H9 (cell line): ENCODE data around the gene POR. TPM values are rescaled to one million over a fixed set of nuclear protein-coding genes. Genes with fewer than 3 reads are reported as not detected.
A peak's percentile ranks its signal among the peaks of the same experiment; 100 is the strongest.

ENCODE experiments used
- DNase-seq: peaks from one replicate; pipeline ENCODE4 v3.0.0-alpha.2; 2017
- H2AFZ ChIP-seq: one replicate; pipeline ENCODE4 v1.6.1; 2013; ENCODE audit warnings: mild to moderate bottlenecking, low read length, control low read depth, moderate library complexity
- H2AK5ac ChIP-seq: 2 replicates; pipeline ENCODE4 v1.6.1; 2013; ENCODE audit warnings: low read length, control low read depth, mixed read lengths; ENCODE audit not compliant: insufficient read length
- H2BK120ac ChIP-seq: one replicate; pipeline ENCODE4 v1.6.1; 2013; ENCODE audit warnings: low read depth, mild to moderate bottlenecking, low read length, control low read depth, inconsistent platforms; ENCODE audit not compliant: poor library complexity, severe bottlenecking
- H2BK12ac ChIP-seq: 2 replicates; pipeline ENCODE4 v1.6.1; 2013; ENCODE audit warnings: low read length, control low read depth, mixed read lengths, low read depth; ENCODE audit not compliant: insufficient read length
- H2BK15ac ChIP-seq: 2 replicates; pipeline ENCODE4 v1.6.1; 2013; ENCODE audit warnings: low read depth, low read length, control low read depth
- H2BK20ac ChIP-seq: one replicate; pipeline ENCODE4 v1.6.1; 2013; ENCODE audit warnings: low read depth, mild to moderate bottlenecking, low read length, control low read depth, inconsistent platforms; ENCODE audit not compliant: poor library complexity, severe bottlenecking
- H2BK5ac ChIP-seq: 2 replicates; pipeline ENCODE4 v1.6.1; 2013; ENCODE audit warnings: low read length, control low read depth, mixed read lengths; ENCODE audit not compliant: insufficient read length
- H3K14ac ChIP-seq: 2 replicates; pipeline ENCODE4 v1.6.1; 2013; ENCODE audit warnings: low read length, control low read depth; ENCODE audit not compliant: insufficient read depth
- H3K18ac ChIP-seq: 2 replicates; pipeline ENCODE4 v1.6.1; 2013; ENCODE audit warnings: low read depth, mild to moderate bottlenecking, mixed read lengths, low read length, control low read depth; ENCODE audit not compliant: insufficient read length
- H3K23ac ChIP-seq: 2 replicates; pipeline ENCODE4 v1.6.1; 2013; ENCODE audit warnings: low read length, control low read depth, mixed read lengths, low read depth; ENCODE audit not compliant: insufficient read length
- H3K23me2 ChIP-seq: 2 replicates; pipeline ENCODE4 v1.6.1; 2013; ENCODE audit warnings: low read depth, mild to moderate bottlenecking, mixed read lengths, low read length, control low read depth; ENCODE audit not compliant: insufficient read length, poor library complexity, severe bottlenecking
- H3K27ac ChIP-seq: 2 replicates; pipeline ENCODE4 v1.5.1; 2013; ENCODE audit warnings: low read length, control low read depth, mixed read lengths, low read depth; ENCODE audit not compliant: insufficient read length
- H3K27me3 ChIP-seq: 2 replicates; pipeline ENCODE4 v1.6.1; 2013; ENCODE audit warnings: low read length, control low read depth, inconsistent platforms; ENCODE audit not compliant: insufficient read depth
- H3K4ac ChIP-seq: 2 replicates; pipeline ENCODE4 v1.6.1; 2013; ENCODE audit warnings: low read depth, mild to moderate bottlenecking, control low read depth, inconsistent platforms, low read length, moderate library complexity
- H3K4me1 ChIP-seq: 2 replicates; pipeline ENCODE4 v1.6.1; 2013; ENCODE audit warnings: low read length, control low read depth, inconsistent platforms; ENCODE audit not compliant: insufficient read depth
- H3K4me2 ChIP-seq: 2 replicates; pipeline ENCODE4 v1.6.1; 2013; ENCODE audit warnings: low read length, control low read depth, mixed read lengths; ENCODE audit not compliant: insufficient read length, insufficient read depth
- H3K56ac ChIP-seq: 2 replicates; pipeline ENCODE4 v1.6.1; 2013; ENCODE audit warnings: low read depth, mild to moderate bottlenecking, mixed read lengths, low read length, control low read depth; ENCODE audit not compliant: insufficient read length
- H3K79me1 ChIP-seq: 2 replicates; pipeline ENCODE4 v1.6.1; 2013; ENCODE audit warnings: low read depth, mild to moderate bottlenecking, moderate library complexity, low read length, control low read depth, inconsistent platforms; ENCODE audit not compliant: insufficient read depth, poor library complexity, severe bottlenecking
- H3K79me2 ChIP-seq: 2 replicates; pipeline ENCODE4 v1.6.1; 2013; ENCODE audit warnings: low read length, control low read depth, inconsistent platforms; ENCODE audit not compliant: insufficient read depth
- H3K9ac ChIP-seq: 2 replicates; pipeline ENCODE4 v1.6.1; 2013; ENCODE audit warnings: low read length, control low read depth, mixed read lengths; ENCODE audit not compliant: insufficient read length; ENCODE audit errors: extremely low read depth
- H3K9me3 ChIP-seq: one replicate; pipeline ENCODE4 v1.6.1; 2013; ENCODE audit warnings: low read depth, low read length, inconsistent platforms; ENCODE audit not compliant: control insufficient read depth
- H3T11ph ChIP-seq: one replicate; pipeline ENCODE4 v1.6.1; 2013; ENCODE audit warnings: mild to moderate bottlenecking, low read length, control low read depth, inconsistent platforms
- H4K20me1 ChIP-seq: one replicate; pipeline ENCODE4 v1.6.1; 2013; ENCODE audit not compliant: control insufficient read depth, insufficient read length, insufficient read depth
- H4K5ac ChIP-seq: 2 replicates; pipeline ENCODE4 v1.6.1; 2013; ENCODE audit warnings: low read depth, mild to moderate bottlenecking, mixed read lengths, low read length, control low read depth; ENCODE audit not compliant: insufficient read length
- H4K8ac ChIP-seq: replicated peaks from 2 replicates; pipeline ENCODE4 v1.6.1; 2013; ENCODE audit warnings: low read length, control low read depth, mixed read lengths, low read depth; ENCODE audit not compliant: insufficient read length
- H4K91ac ChIP-seq: 2 replicates; pipeline ENCODE4 v1.6.1; 2013; ENCODE audit warnings: low read depth, mild to moderate bottlenecking, moderate library complexity, mixed read lengths, low read length, control low read depth; ENCODE audit not compliant: insufficient read length
- H3K27ac Mint-ChIP-seq, 3 experiments: 2 replicates in 2 of 3; 3 replicates in 1 of 3; pipeline ENCODE4 v1.8.0; 2020 to 2021; ENCODE audit warnings: mixed read lengths in 3 of 3, mild to moderate bottlenecking in 1 of 3, moderate library complexity in 1 of 3
- H3K27me3 Mint-ChIP-seq: 2 replicates; pipeline ENCODE4 v1.8.0; 2021; ENCODE audit warnings: low read depth, mild to moderate bottlenecking, moderate library complexity, mixed read lengths
- H3K36me3 Mint-ChIP-seq, 3 experiments: 2 replicates in 2 of 3; 3 replicates in 1 of 3; pipeline ENCODE4 v1.8.0; 2020 to 2021; ENCODE audit warnings: low read depth in 3 of 3, mixed read lengths in 3 of 3; ENCODE audit not compliant: insufficient read depth in 1 of 3
- H3K4me1 Mint-ChIP-seq, 2 experiments: 2 replicates each; pipeline ENCODE4 v1.8.0; 2020; ENCODE audit warnings: mixed read lengths in 2 of 2
- H3K4me3 Mint-ChIP-seq, 2 experiments: 2 replicates in 1 of 2; 3 replicates in 1 of 2; pipeline ENCODE4 v1.8.0; 2020 to 2021; ENCODE audit warnings: mild to moderate bottlenecking in 2 of 2, mixed read lengths in 2 of 2, moderate library complexity in 1 of 2
- H3K9me3 Mint-ChIP-seq, 2 experiments: 2 replicates in 1 of 2; 3 replicates in 1 of 2; pipeline ENCODE4 v1.8.0; 2020; ENCODE audit warnings: mild to moderate bottlenecking in 2 of 2, mixed read lengths in 2 of 2, moderate library complexity in 1 of 2
- WGBS: extraction: QIAGEN DNeasy Blood & Tissue Kit; methylation state at CpG from one replicate; pipeline ENCODE4 v1.1.7; 2013; ENCODE audit warnings: missing lambda C conversion rate, low lambda C conversion rate, mixed read lengths; ENCODE audit not compliant: insufficient read length; ENCODE audit errors: extremely low coverage; 5-methylcytosine and 5-hydroxymethylcytosine counted together
- total RNA-seq: library from RNA; stranded (reverse); gene quantifications from 2 replicates; pipeline ENCODE4 v1.2.1, GENCODE V29; 2021
- TF ChIP-seq, protein P1 (sequence below): fragments of 200-600 bp; sonication (generic); conservative IDR thresholded peaks from 3 replicates; pipeline ENCODE4 v1.8.0; 2021; ENCODE audit warnings: antibody characterized with exemption, mild to moderate bottlenecking

Gene POR
- total RNA-seq, 1 experiment from 2014 or later: 128 TPM

DNA sequence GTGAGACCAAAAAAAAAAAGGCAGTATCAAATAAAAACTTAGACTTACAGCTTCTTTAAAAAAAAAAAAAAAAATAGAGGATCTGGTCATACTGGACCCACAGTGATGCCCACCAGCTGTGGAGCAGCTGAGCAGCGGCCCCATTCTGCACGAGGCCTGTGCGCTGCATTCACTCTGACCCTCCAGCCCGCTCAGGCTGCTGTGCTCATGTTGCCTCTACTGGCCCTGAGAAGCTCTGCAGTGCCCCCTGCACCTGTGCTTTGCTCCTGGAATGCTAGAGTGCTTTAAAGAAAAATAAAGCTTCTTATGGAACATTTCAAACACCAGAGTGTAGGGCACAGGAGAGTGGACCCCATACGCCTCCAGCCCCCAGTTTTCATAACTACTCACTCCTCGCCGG, 46.3 kb downstream of the POR start:
- Histone ChIP-seq H3K23me2 (no peaks in the 10 kb centered on the region), H3K23ac (no peak overlapping the region), H2BK120ac (no peak overlapping the region), H4K8ac (no peak overlapping the region), H3K27ac (no peak overlapping the region), H3K79me1 (no peaks in the 10 kb centered on the region), H2AK5ac (no peak overlapping the region), H4K91ac (no peak overlapping the region), H3K18ac (no peak overlapping the region), H3K14ac (no peak overlapping the region), H4K5ac (no peak overlapping the region), H2BK5ac (no peak overlapping the region), H2BK12ac (no peak overlapping the region), H3K79me2 (no peaks in the 10 kb centered on the region), H3T11ph (no peak overlapping the region), H2BK20ac (no peak overlapping the region), H3K4me2 (no peak overlapping the region), H3K56ac (no peak overlapping the region), H2BK15ac (no peak overlapping the region), H3K4ac (no peak overlapping the region), H3K9me3 (no peaks in the 10 kb centered on the region), H3K9ac (no peak overlapping the region), H2AFZ (no peak overlapping the region), H4K20me1 (no peaks in the 10 kb centered on the region), H3K4me1 (no peaks in the 10 kb centered on the region), H3K27me3 (no peaks in the 10 kb centered on the region)
- peaks cover 17 to 47% (median 44%) of the 10 kb centered on the region in 3 experiments; a peak in 6 of 7 replicates for H3K36me3 Mint-ChIP-seq
- no peak overlapping the region for H3K4me3 Mint-ChIP-seq
- H3K27ac Mint-ChIP-seq: peak overlapping the region in 1 of 3 experiments; percentile 58; a peak in 2 of 7 replicates
- no CpG with 5 or more reads among the region's 7 CpGs for WGBS
- peaks cover 16% of the 10 kb centered on the region in 2 experiments for H3K4me1 Mint-ChIP-seq
- DNase-seq: no peak
- TF ChIP-seq, protein P1, sequence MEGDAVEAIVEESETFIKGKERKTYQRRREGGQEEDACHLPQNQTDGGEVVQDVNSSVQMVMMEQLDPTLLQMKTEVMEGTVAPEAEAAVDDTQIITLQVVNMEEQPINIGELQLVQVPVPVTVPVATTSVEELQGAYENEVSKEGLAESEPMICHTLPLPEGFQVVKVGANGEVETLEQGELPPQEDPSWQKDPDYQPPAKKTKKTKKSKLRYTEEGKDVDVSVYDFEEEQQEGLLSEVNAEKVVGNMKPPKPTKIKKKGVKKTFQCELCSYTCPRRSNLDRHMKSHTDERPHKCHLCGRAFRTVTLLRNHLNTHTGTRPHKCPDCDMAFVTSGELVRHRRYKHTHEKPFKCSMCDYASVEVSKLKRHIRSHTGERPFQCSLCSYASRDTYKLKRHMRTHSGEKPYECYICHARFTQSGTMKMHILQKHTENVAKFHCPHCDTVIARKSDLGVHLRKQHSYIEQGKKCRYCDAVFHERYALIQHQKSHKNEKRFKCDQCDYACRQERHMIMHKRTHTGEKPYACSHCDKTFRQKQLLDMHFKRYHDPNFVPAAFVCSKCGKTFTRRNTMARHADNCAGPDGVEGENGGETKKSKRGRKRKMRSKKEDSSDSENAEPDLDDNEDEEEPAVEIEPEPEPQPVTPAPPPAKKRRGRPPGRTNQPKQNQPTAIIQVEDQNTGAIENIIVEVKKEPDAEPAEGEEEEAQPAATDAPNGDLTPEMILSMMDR: peak; percentile 55
- H3K9me3 Mint-ChIP-seq: no peaks in the 10 kb centered on the region
- H3K27me3 Mint-ChIP-seq: no peaks in the 10 kb centered on the region
